CD4-positive, alpha-beta T cell (primary cell): ENCODE data around the gene FBXL13. TPM values are rescaled to one million over a fixed set of nuclear protein-coding genes. Genes with fewer than 3 reads are reported as not detected.

Source experiments
- ATAC-seq: fragments of 200-7000 bp; cut with Tn5 transposase; one replicate; pipeline ENCODE4 v1.10.0; 2022; ENCODE audit warnings: mild to moderate bottlenecking; ENCODE audit not compliant: poor library complexity
- CTCF ChIA-PET: fragments of 350-600 bp; sonication (Branson Sonifier 250); formaldehyde crosslinking; loops from one replicate; lab custom pipeline; 2021; ENCODE audit warnings: antibody characterized with exemption, inconsistent platforms; lab: Charles Lee
- POLR2A ChIA-PET: fragments of 350-600 bp; sonication (Branson Sonifier 250); formaldehyde crosslinking; loops from one replicate; lab custom pipeline; 2021; ENCODE audit warnings: antibody characterized with exemption, inconsistent platforms; lab: Charles Lee
- DNase-seq, 14 experiments: peaks; one replicate each; pipeline ENCODE4 v3.0.0-alpha.2; 2013 to 2020; ENCODE audit warnings: mixed read lengths in 2 of 14
- H3K27ac ChIP-seq, 2 donors: one replicate each; pipeline versions ENCODE4 v1.5.1 to v1.7.0; 2013; ENCODE audit warnings: low read length in 2 of 2, low read depth in 1 of 2, mild to moderate bottlenecking in 1 of 2
- H3K27me3 ChIP-seq, 2 experiments: 1 replicate in 1 of 2; 2 replicates in 1 of 2; pipeline versions ENCODE4 v1.6.1 to v1.7.0; 2013; ENCODE audit warnings: low read length in 2 of 2, control low read depth in 1 of 2, mild to moderate bottlenecking in 1 of 2, moderate library complexity in 1 of 2; ENCODE audit not compliant: insufficient read depth in 2 of 2, control insufficient read depth in 1 of 2
- H3K36me3 ChIP-seq: one replicate; pipeline ENCODE4 v1.6.1; 2013; ENCODE audit warnings: low read length, control low read depth; ENCODE audit not compliant: insufficient read depth
- H3K4me1 ChIP-seq: one replicate; pipeline ENCODE4 v1.6.1; 2013; ENCODE audit warnings: low read length, control low read depth; ENCODE audit not compliant: insufficient read depth
- H3K4me3 ChIP-seq: one replicate; pipeline ENCODE4 v1.5.1; 2013; ENCODE audit warnings: mild to moderate bottlenecking, low read length, moderate library complexity
- H3K9me3 ChIP-seq, 2 experiments: 1 replicate in 1 of 2; 2 replicates in 1 of 2; pipeline versions ENCODE4 v1.6.1 to v1.7.0; 2013; ENCODE audit warnings: low read length in 2 of 2, mild to moderate bottlenecking in 2 of 2, control low read depth in 1 of 2, moderate library complexity in 1 of 2; ENCODE audit not compliant: control insufficient read depth in 1 of 2, insufficient read depth in 1 of 2
- H3K27ac Mint-ChIP-seq: one replicate; pipeline ENCODE4 v1.8.0; 2020; ENCODE audit warnings: mixed read lengths
- H3K27me3 Mint-ChIP-seq: one replicate; pipeline ENCODE4 v1.8.0; 2021; ENCODE audit warnings: mixed read lengths
- H3K36me3 Mint-ChIP-seq: one replicate; pipeline ENCODE4 v1.8.0; 2021; ENCODE audit warnings: low read depth, mixed read lengths
- H3K4me1 Mint-ChIP-seq: one replicate; pipeline ENCODE4 v1.8.0; 2021; ENCODE audit warnings: low read depth, mixed read lengths
- H3K4me3 Mint-ChIP-seq: one replicate; pipeline ENCODE4 v1.8.0; 2020; ENCODE audit warnings: mild to moderate bottlenecking, mixed read lengths
- H3K9me3 Mint-ChIP-seq: one replicate; pipeline ENCODE4 v1.8.0; 2020; ENCODE audit warnings: mixed read lengths
- intact Hi-C, 2 experiments: fragments of 100-400 bp; cut with DNase I in 1 of 2; cut with micrococcal nuclease in 1 of 2; formaldehyde crosslinking; loops; one replicate each; pipeline versions ENCODE4 v1.15.1 to v1.9.0; 2023 to 2025; cut with DNase I, micrococcal nuclease
- polyA plus RNA-seq, 2 donors: library from polyadenylated mRNA; unstranded; fragments of 120-200 nt; gene quantifications; one replicate each; pipeline ENCODE4 v1.2.1, GENCODE V29; 2013
- total RNA-seq, 174 experiments: library from RNA in 2 of 174; stranded (reverse) in 2 of 174; gene quantifications; one replicate each; pipeline ENCODE4 v1.2.3 and lab custom pipeline; 2021 to 2026
- TF ChIP-seq, protein P1 (sequence below): fragments of 200-600 bp; IDR thresholded peaks from one replicate; pipeline ENCODE4 v1.8.0; 2022; ENCODE audit warnings: antibody characterized with exemption, mild to moderate bottlenecking

Gene FBXL13
- total RNA-seq (1 to 10 TPM in 1 of 2 experiments, under 1 TPM in 1; 0.89 to 1.4 TPM), total RNA-seq (lab: John Stamatoyannopoulos, UW) (0.60 to 3.8 (median 1.8) reads per million in 172 experiments)
- polyA plus RNA-seq (2013, experiment 1 of 2): 0.39 TPM
- 0.49 TPM for polyA plus RNA-seq (2013, experiment 2 of 2)

DNA sequence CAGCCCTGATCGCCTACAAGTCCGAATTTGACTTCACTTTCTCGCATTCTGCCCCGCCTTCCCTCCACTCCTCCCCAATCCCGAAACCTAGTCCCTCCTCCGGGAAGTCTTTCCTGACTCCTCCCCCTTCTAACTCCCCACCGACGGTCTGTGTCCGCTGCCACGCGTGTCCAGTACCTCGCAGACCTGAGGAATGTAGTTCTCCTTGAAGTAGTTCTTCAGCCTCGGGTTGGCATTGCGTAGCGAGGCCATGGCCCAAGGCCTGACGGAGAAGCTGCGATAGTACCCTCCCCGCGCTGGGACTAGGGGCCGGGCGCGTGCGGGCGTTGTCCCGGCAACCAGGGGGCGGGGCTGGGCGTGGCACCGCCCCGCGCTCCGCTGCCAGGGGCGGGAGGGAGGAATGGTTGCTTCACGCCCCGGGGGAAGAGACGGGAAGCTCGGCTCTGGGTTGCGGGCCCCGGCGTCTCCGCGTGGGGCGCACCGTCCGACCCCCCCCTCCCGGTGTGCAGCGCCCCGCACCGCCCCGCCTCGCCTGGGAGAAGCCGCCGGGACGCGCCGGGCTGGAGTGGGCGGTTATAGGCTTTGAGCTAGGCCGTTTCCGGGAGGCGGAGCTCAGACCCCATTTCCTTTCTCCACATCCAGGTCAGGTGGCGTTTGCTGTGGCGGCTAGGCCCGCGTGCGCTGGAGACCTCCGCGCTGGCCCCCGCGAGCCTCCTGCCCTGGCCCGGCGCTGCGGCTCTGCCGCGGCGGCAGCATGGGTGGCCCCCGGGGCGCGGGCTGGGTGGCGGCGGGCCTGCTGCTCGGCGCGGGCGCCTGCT, at the start of gene FBXL13, which contains the start of gene ARMC10:
TSS of gene FBXL13 (minus strand) at position 278 of the 818 bp plus-strand sequence.
TSS of gene ARMC10 (plus strand) at position 622 of the 818 bp plus-strand sequence. CDS start at position 755, 133 bp downstream.
- Histone ChIP-seq H3K9me3 (no peaks in the 10 kb centered on the region), H3K4me3 (peak within 1 kb of the TSS; percentile 92), H3K4me1 (peaks cover 29% of the 10 kb centered on the region), H3K27ac (peak within 1 kb of the TSS; percentile 47 to 71), H3K27me3 (no peaks in the 10 kb centered on the region), H3K36me3 (peaks cover 2% of the 10 kb centered on the region)
- peak within 1 kb of the TSS; percentile 91 for H3K27ac Mint-ChIP-seq
- ChIA-PET CTCF (interaction anchor here (0.6 to 2.6 kb wide), 8 partner anchors 9 to 205 kb away, joined by 3 to 11 read pairs (median 4); no protein-coding TSS in a partner anchor), POLR2A (interaction anchor here (0.7 to 2.7 kb wide), 14 partner anchors 9 to 711 kb away, joined by 3 to 20 read pairs (median 6); partner anchors contain the start of genes FAM185A, NAPEPLD and PSMC2)
- ATAC-seq (peak; percentile 80), DNase-seq (peak; percentile 81 to 96 (median 88))
- peaks cover 7% of the 10 kb centered on the region for H3K36me3 Mint-ChIP-seq
- TF ChIP-seq, protein P1, sequence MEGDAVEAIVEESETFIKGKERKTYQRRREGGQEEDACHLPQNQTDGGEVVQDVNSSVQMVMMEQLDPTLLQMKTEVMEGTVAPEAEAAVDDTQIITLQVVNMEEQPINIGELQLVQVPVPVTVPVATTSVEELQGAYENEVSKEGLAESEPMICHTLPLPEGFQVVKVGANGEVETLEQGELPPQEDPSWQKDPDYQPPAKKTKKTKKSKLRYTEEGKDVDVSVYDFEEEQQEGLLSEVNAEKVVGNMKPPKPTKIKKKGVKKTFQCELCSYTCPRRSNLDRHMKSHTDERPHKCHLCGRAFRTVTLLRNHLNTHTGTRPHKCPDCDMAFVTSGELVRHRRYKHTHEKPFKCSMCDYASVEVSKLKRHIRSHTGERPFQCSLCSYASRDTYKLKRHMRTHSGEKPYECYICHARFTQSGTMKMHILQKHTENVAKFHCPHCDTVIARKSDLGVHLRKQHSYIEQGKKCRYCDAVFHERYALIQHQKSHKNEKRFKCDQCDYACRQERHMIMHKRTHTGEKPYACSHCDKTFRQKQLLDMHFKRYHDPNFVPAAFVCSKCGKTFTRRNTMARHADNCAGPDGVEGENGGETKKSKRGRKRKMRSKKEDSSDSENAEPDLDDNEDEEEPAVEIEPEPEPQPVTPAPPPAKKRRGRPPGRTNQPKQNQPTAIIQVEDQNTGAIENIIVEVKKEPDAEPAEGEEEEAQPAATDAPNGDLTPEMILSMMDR: peak; percentile 16
- H3K9me3 Mint-ChIP-seq: no peaks in the 10 kb centered on the region
- no peaks in the 10 kb centered on the region for H3K27me3 Mint-ChIP-seq
- H3K4me1 Mint-ChIP-seq: peaks cover 35% of the 10 kb centered on the region
- intact Hi-C loops: loop anchor here (2.0 to 10.0 kb wide), 7 partner anchors 74 to 1260 kb away; partner anchors contain the start of genes NAPEPLD (in 2 of the 2), CUX1 (in 1 of the 2), DNAJC2 (in 1 of the 2) and FAM185A (in 1 of the 2)
- H3K4me3 Mint-ChIP-seq: peak within 1 kb of the TSS; percentile 99

DNA sequence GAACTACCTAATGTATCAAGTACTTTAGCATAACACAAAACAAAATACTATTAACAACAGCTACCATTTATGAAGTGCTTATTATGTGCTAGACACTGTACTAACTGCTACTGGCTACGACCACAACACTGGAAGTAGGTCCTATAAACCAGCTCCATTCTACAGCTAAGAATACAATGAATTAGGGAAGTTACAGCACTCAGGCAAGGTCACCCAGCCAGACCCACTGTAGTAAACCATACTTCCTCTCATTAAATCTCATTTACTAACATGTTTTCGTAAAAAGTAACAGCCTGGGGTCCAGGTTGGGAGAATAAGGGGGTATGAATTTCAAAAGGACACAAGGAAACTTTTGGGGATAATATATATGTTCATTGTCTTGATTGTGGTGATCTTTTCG, 48.9 kb upstream of the FBXL13 start:
- Mint-ChIP-seq H3K27me3 (no peaks in the 10 kb centered on the region), H3K9me3 (no peaks in the 10 kb centered on the region), H3K4me1 (peaks cover 3% of the 10 kb centered on the region), H3K4me3 (no peak overlapping the region), H3K36me3 (peaks cover 71% of the 10 kb centered on the region), H3K27ac (no peak overlapping the region)
- ChIA-PET CTCF (no interaction called here), POLR2A (no interaction called here)
- no peaks in the 10 kb centered on the region for H3K4me1 ChIP-seq
- no peak overlapping the region for H3K4me3 ChIP-seq
- H3K9me3 ChIP-seq: no peaks in the 10 kb centered on the region
- peaks cover 49% of the 10 kb centered on the region for H3K36me3 ChIP-seq
- H3K27ac ChIP-seq: no peak overlapping the region
- intact Hi-C loops: no loop called here
- H3K27me3 ChIP-seq: no peaks in the 10 kb centered on the region
- ATAC-seq (no peak), DNase-seq (no peak)
- TF ChIP-seq, protein P1: no peak

- ChIA-PET POLR2A (no interaction called here), CTCF (no interaction called here)
- no peak for DNase-seq
- ATAC-seq: no peak
- peaks cover 60% of the 10 kb centered on the region for H3K36me3 Mint-ChIP-seq
- TF ChIP-seq, protein P1: no peak
- H3K4me1 Mint-ChIP-seq: peaks cover 3% of the 10 kb centered on the region
- H3K36me3 ChIP-seq: peaks cover 32% of the 10 kb centered on the region
- H3K4me1 ChIP-seq: no peaks in the 10 kb centered on the region
- H3K4me3 ChIP-seq: no peak overlapping the region
- no peak overlapping the region for H3K27ac Mint-ChIP-seq
- no peak overlapping the region for H3K4me3 Mint-ChIP-seq
- no peaks in the 10 kb centered on the region for H3K9me3 ChIP-seq
- H3K27me3 ChIP-seq: no peaks in the 10 kb centered on the region
- H3K9me3 Mint-ChIP-seq: no peaks in the 10 kb centered on the region
- no peaks in the 10 kb centered on the region for H3K27me3 Mint-ChIP-seq
- no peak overlapping the region for H3K27ac ChIP-seq
- intact Hi-C loops: no loop called here
Observed at GRCh38 chr7:103121641-103122040, 47.0 kb upstream of the FBXL13 start.
